ENCODE results near the gene ZNF236.
"Not testable (repeated sequence)": the region's sequence is repeated elsewhere in the genome, so short reads cannot be mapped to it uniquely, and the experiment has no call there.

ZNF236 gene

DNA sequence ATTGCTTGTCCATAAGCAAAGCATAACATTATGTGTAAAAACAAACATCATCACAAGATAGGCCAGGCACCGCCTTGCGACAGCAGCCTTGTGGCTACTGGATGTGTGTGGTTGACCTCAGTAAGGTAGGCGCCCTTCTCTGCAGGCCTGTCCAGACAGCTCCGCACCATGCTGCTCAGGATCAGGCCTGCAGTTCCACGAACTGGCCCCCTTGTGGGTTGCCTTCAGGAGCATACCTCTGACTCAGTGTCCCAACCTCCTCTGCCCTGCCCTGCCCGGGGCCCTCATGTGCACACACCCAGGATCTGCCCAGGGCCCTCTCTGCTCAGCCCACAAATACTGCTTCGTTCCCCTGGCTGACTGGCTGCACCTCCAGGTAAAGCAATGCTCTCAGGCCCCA, 16.1 kb upstream of the ZNF236 start:
- no peak for TF ChIP-seq POLR2A (IDR thresholded peaks at IDR 0.05; ENCODE audit: low read depth, low read length)
- DNase-seq (ENCODE audit: insufficient read length, low spot score) (no peak), FAIRE-seq (no peak)

DNA sequence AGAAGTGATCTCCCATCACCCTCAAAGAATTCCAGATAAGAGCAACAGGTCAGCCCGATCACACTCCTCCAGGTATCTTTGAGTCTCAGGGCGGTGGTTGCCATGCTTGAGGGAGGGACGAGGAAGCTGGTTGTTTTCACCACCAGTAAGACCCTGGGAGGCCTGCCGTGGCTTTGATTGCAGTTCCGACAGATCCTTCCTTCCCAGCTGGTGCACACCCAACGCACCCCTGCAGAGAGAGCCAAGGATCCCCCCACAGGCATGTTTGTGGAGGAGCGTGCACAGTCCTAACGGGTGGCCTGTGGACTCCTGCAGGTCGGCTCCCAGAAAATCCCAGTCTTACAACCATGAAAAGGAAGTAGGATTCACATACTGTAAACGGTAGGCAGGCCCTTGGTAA, 13.8 kb upstream of the ZNF236 start:
- DNase-seq (ENCODE audit: insufficient read length, low spot score) (no peak), FAIRE-seq (no peak)
- TF ChIP-seq POLR2A (IDR thresholded peaks at IDR 0.05; ENCODE audit: low read depth, low read length), result no peak

GRCh38 chr18:76811530-76811929, 10.8 kb upstream of the ZNF236 start:
- not testable (repeated sequence) for FAIRE-seq; DNase-seq (ENCODE audit: insufficient read length, low spot score)

GRCh38 chr18:76814256-76814655, 8.1 kb upstream of the ZNF236 start:
- no peak for TF ChIP-seq POLR2A (IDR thresholded peaks at IDR 0.05; ENCODE audit: low read depth, low read length)
- FAIRE-seq (no peak), DNase-seq (ENCODE audit: insufficient read length, low spot score) (no peak)

GRCh38 chr18:76816127-76816526, 6.2 kb upstream of the ZNF236 start:
- no peak for FAIRE-seq
- no peak for DNase-seq (ENCODE audit: insufficient read length, low spot score)
- TF ChIP-seq POLR2A (IDR thresholded peaks at IDR 0.05; ENCODE audit: low read depth, low read length), result no peak

GRCh38 chr18:76817888-76818611, 4.3 kb upstream of the ZNF236 start:
- FAIRE-seq (no peak), DNase-seq (ENCODE audit: insufficient read length, low spot score) (no peak)
- TF ChIP-seq POLR2A (IDR thresholded peaks at IDR 0.05; ENCODE audit: low read depth, low read length), result no peak

- no peak for TF ChIP-seq POLR2A (IDR thresholded peaks at IDR 0.05; ENCODE audit: low read depth, low read length)
- FAIRE-seq, result no peak
- DNase-seq (ENCODE audit: insufficient read length, low spot score), result no peak
Measured at GRCh38 chr18:76819411-76820136, 2.8 kb upstream of the ZNF236 start.

DNA sequence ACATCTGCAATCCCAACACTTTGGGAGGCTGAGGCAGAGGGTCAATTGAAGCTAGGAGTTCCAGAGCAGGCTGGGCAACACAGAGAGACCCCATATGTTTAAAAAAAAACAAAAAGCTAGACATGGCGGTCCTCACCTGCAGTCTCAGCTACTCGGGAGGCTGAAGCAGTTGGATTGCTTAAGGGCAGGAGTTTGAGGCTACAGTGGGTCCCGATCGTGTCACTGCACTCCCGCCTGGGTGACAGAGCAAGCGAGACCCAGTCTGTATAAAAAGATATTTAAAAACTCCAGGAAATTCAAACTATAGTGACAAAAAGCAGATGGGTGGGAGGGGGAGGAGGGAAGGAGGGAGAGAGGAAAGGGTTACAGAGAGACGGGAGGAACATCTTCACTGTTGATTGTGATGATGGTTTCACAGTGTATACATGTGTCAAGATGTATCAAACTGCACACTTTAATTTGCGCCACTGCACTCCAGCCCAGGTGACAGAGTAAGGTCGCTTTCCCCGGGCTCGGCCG, 942 bp upstream of the ZNF236 start:
- FAIRE-seq (no peak), DNase-seq (ENCODE audit: insufficient read length, low spot score) (no peak)
- TF ChIP-seq POLR2A (IDR thresholded peaks at IDR 0.05; ENCODE audit: low read depth, low read length), result no peak

DNA sequence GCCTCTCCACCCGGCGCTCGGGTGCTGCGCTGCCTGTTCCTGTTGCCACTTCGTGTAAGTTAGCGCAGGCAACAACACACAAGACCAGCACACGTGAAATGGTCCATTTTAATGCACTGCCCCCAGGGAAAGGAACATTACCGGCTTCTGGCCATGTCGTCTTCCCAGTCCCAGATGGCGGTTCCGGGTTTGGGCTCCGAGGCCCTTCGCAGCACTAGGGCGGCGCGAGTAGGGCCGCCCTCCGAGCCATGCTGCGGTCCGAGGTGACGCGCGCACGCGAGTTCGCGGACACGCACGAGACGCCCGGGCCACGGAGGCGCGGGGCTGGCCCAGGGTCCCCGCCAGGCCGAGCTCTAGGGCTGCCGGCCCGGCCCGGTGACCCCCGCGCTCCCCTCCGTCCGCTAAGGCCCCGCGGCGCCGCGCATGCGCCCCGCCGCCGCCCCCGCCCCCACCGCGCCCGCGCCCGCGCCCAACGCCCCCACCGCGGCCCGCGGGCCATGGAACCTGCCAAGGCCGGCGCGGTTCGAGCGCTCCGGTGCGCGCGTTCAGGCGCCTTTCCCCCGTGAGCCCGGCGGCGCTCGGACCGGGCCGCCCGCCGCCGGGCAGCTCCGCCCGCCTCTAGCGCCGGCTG, 367 bp upstream of the ZNF236 start:
- DNase-seq (ENCODE audit: insufficient read length, low spot score), result peak; percentile 19
- no peak for FAIRE-seq
- peak; percentile 30; the same call in 1 of the 2 replicates for TF ChIP-seq POLR2A (IDR thresholded peaks at IDR 0.05; ENCODE audit: low read depth, low read length)

DNA sequence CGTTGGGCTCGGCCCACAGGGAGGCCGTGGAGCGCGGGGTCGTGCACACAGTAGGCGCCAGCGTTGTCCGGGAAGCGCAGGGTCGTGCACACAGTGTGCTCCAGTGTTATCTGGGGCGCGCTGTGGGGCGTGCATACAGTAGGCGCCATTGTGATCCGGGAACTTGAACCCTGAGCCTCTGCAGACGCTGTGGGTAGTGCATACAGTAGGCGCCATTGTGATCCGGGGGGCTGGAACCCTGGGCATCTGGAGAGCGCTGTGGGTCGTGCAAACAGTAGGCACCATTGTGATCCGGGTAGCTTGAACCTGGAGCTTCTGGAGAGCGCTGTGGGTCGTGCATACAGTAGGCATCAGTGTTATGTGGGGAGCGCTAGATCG, 793 bp downstream of the ZNF236 start:
- no peak for TF ChIP-seq POLR2A (IDR thresholded peaks at IDR 0.05; ENCODE audit: low read depth, low read length)
- FAIRE-seq, result no peak

DNA sequence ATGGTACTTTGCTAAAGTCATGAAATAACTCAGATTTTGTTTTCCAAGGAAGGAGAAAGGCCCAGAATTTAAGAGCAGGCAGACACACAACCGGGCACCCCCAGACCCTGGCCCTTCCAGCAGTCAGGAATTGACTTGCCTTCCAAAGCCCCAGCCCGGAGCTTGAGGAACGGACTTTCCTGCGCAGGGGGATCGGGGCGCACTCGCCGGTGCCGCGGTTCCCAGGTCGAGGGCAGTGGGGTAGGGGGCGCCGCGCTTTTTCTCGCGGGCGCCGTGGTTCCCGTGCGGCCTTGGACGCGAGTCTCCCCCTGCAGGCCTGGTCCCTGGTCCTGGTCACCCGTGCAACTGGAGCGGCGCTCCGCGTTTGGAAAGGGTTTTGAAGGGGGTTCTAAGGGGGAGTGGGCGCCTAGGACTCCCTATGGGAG, 1.2 kb downstream of the ZNF236 start:
- no peak for TF ChIP-seq POLR2A (IDR thresholded peaks at IDR 0.05; ENCODE audit: low read depth, low read length)
- FAIRE-seq (no peak), DNase-seq (ENCODE audit: insufficient read length, low spot score) (no peak)

More for the DNA sequence above, 793 bp downstream of the ZNF236 start:
- DNase-seq (ENCODE audit: insufficient read length, low spot score), result no peak

GRCh38 chr18:76824145-76824676, 1.9 kb downstream of the ZNF236 start:
- DNase-seq (ENCODE audit: insufficient read length, low spot score), result no peak
- FAIRE-seq, result no peak

GRCh38 chr18:76824754-76825153, 2.4 kb downstream of the ZNF236 start:
- DNase-seq (ENCODE audit: insufficient read length, low spot score), result no peak
- FAIRE-seq, result no peak
- TF ChIP-seq POLR2A (IDR thresholded peaks at IDR 0.05; ENCODE audit: low read depth, low read length), result no peak

More at GRCh38 chr18:76824145-76824676, 1.9 kb downstream of the ZNF236 start:
- TF ChIP-seq POLR2A (IDR thresholded peaks at IDR 0.05; ENCODE audit: low read depth, low read length), result no peak
